PC-9 (cell line): ENCODE data around the gene SYCP2L. TPM values are rescaled to one million over a fixed set of nuclear protein-coding genes. Genes with fewer than 3 reads are reported as not detected.
"Not testable (repeated sequence)": the region's sequence is repeated elsewhere in the genome, so short reads cannot be mapped to it uniquely, and the experiment has no call there.

Experiments
- BruUV-seq: library from RNA; stranded (reverse); fragments of 400-500 nt; replicated peaks from 2 replicates; lab custom pipeline; 2021; lab: Mats Ljungman, UMichigan
- CTCF ChIA-PET: fragments of 300-600 bp; sonication (Branson Sonifier 250); formaldehyde crosslinking; loops from one replicate; lab custom pipeline; 2022; ENCODE audit warnings: antibody characterized with exemption; lab: Charles Lee
- POLR2A ChIA-PET: fragments of 300-600 bp; sonication (Branson Sonifier 250); formaldehyde crosslinking; loops from one replicate; lab custom pipeline; 2022; ENCODE audit warnings: antibody characterized with exemption; ENCODE audit not compliant: unreplicated experiment; lab: Charles Lee
- DNase-seq, 2 experiments: peaks; one replicate each; pipeline versions ENCODE4 v3.0.0 to v3.0.0-alpha.2; 2015 to 2022; ENCODE audit warnings: mixed read lengths in 1 of 2
- H2AFZ ChIP-seq: fragments of 200-600 bp; sonication (generic); 2 replicates; pipeline ENCODE4 v1.8.1; 2017; ENCODE audit warnings: antibody characterized with exemption
- H3F3A ChIP-seq: fragments of 200-600 bp; sonication (generic); 2 replicates; pipeline ENCODE4 v1.8.1; 2017; ENCODE audit warnings: antibody characterized with exemption, mild to moderate bottlenecking, low read depth; ENCODE audit not compliant: insufficient read depth
- H3K27ac ChIP-seq: fragments of 200-600 bp; sonication (generic); 2 replicates; pipeline ENCODE4 v1.6.1; 2016; ENCODE audit warnings: mixed run types
- H3K27me3 ChIP-seq: fragments of 200-600 bp; sonication (generic); 2 replicates; pipeline ENCODE4 v1.6.1; 2016; ENCODE audit warnings: low read depth, mixed run types; ENCODE audit not compliant: insufficient read depth
- H3K36me3 ChIP-seq: fragments of 200-600 bp; sonication (generic); 2 replicates; pipeline ENCODE4 v1.6.1; 2016; ENCODE audit warnings: low read depth, mixed run types
- H3K4me1 ChIP-seq: fragments of 200-600 bp; sonication (generic); replicated peaks from 2 replicates; pipeline ENCODE4 v1.6.1; 2016; ENCODE audit warnings: mixed run types; ENCODE audit not compliant: insufficient read depth
- H3K4me2 ChIP-seq: fragments of 200-600 bp; sonication (generic); 2 replicates; pipeline ENCODE4 v1.6.1; 2017; ENCODE audit warnings: mixed run types
- H3K4me3 ChIP-seq: fragments of 200-600 bp; sonication (generic); 2 replicates; pipeline ENCODE4 v1.6.1; 2016; ENCODE audit warnings: mixed run types
- H3K79me2 ChIP-seq: fragments of 200-600 bp; sonication (generic); 2 replicates; pipeline ENCODE4 v1.6.1; 2017; ENCODE audit warnings: low read depth, mixed run types
- H3K9me2 ChIP-seq: fragments of 200-600 bp; sonication (generic); 2 replicates; pipeline ENCODE4 v1.8.1; 2017; ENCODE audit warnings: mild to moderate bottlenecking; ENCODE audit not compliant: insufficient read depth
- H3K9me3 ChIP-seq: fragments of 200-600 bp; sonication (generic); 2 replicates; pipeline ENCODE4 v1.8.1; 2016; ENCODE audit warnings: low read depth; ENCODE audit not compliant: insufficient read depth
- H4K20me1 ChIP-seq: fragments of 200-600 bp; sonication (generic); 2 replicates; pipeline ENCODE4 v1.8.1; 2017; ENCODE audit not compliant: insufficient read depth
- EZH2 ChIP-seq: fragments of 200-600 bp; sonication (generic); IDR thresholded peaks from 2 replicates; pipeline ENCODE4 v1.8.0; 2017; ENCODE audit warnings: antibody characterized with exemption, low read depth
- intact Hi-C: fragments of 100-400 bp; cut with micrococcal nuclease; formaldehyde crosslinking; loops from one replicate; pipeline ENCODE4 v1.10.0; 2022; ENCODE audit not compliant: unreplicated experiment
- total RNA-seq: library from RNA; stranded (reverse); gene quantifications from 2 replicates; pipeline ENCODE4 v1.2.3, GENCODE V29; 2021
- TF ChIP-seq, protein P1 (sequence below): fragments of 200-600 bp; sonication (generic); conservative IDR thresholded peaks from 2 replicates; pipeline ENCODE4 v1.6.1; 2017; ENCODE audit warnings: mixed run types, antibody characterized with exemption, mild to moderate bottlenecking, moderate library complexity

Gene SYCP2L
- total RNA-seq, 1 experiment from 2014 or later: 12.6 TPM

DNA sequence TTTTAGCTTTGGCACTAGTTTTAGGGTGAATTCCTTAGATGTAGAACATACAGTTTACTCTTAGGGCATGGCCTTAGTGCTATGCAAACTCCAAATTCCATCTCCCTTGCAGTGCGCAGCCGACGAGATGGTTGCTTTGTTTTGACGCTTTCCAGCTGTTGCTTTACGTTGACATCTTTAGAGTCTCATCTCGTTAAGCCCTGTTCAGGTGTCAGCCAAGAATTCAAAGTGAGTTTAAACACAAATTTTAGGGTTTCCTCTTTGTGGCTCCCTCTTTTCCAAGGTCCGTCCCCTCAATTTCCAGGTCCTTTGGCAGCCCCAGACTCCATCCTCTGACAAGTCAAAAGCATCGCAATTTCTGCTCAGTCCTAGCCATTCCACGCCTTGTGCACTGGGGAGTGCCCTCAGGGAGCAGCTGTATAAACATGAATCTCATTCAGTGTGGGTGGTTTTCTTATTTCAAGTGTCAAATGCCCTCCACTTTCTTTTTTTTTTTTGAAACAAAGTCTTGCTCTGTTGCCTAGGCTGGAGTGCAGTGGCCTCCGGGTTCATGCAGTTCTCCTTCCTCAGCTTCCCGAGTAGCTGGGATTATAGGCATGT, 34.4 kb upstream of the SYCP2L start:
- H3K4me2 ChIP-seq: no peak overlapping the region
- H3F3A ChIP-seq: no peaks in the 10 kb centered on the region
- H3K79me2 ChIP-seq: no peaks in the 10 kb centered on the region
- ChIA-PET POLR2A (no interaction called here), CTCF (no interaction called here)
- no peak overlapping the region for H3K4me3 ChIP-seq
- no peak for TF ChIP-seq EZH2
- TF ChIP-seq, protein P1, sequence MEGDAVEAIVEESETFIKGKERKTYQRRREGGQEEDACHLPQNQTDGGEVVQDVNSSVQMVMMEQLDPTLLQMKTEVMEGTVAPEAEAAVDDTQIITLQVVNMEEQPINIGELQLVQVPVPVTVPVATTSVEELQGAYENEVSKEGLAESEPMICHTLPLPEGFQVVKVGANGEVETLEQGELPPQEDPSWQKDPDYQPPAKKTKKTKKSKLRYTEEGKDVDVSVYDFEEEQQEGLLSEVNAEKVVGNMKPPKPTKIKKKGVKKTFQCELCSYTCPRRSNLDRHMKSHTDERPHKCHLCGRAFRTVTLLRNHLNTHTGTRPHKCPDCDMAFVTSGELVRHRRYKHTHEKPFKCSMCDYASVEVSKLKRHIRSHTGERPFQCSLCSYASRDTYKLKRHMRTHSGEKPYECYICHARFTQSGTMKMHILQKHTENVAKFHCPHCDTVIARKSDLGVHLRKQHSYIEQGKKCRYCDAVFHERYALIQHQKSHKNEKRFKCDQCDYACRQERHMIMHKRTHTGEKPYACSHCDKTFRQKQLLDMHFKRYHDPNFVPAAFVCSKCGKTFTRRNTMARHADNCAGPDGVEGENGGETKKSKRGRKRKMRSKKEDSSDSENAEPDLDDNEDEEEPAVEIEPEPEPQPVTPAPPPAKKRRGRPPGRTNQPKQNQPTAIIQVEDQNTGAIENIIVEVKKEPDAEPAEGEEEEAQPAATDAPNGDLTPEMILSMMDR: no peak
- no peaks in the 10 kb centered on the region for H3K36me3 ChIP-seq
- H4K20me1 ChIP-seq: no peaks in the 10 kb centered on the region
- no peak overlapping the region for H2AFZ ChIP-seq
- intact Hi-C loops: no loop called here
- H3K9me3 ChIP-seq: no peaks in the 10 kb centered on the region
- H3K9me2 ChIP-seq: no peaks in the 10 kb centered on the region
- no TSS peak for BruUV-seq
- H3K4me1 ChIP-seq: no peaks in the 10 kb centered on the region
- no peak for DNase-seq
- no peaks in the 10 kb centered on the region for H3K27me3 ChIP-seq
- H3K27ac ChIP-seq: no peak overlapping the region

DNA sequence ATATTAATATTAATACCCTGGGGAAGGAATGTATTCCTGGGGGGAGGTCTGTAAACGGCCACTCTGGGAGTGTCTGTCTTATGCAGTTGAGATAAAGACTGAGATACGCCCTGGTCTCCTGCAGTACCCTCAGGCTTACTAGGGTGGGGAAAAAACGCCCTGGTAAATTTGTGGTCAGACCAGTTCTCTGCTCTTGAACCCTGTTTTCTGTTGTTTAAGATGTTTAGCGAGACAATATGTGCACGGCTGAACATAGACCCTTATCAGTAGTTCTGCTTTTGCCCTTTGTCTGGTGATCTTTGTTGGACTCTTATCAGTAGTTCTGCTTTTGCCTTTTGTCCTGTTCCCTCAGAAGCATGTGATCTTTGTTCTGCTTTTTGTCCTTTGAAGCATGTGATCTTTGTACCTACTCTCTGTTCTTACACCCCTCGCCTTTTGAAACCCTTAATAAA, 33.0 kb upstream of the SYCP2L start:
- intact Hi-C loops, H2AFZ ChIP-seq, H3K4me1 ChIP-seq, H3K9me2 ChIP-seq, H3K4me2 ChIP-seq, H4K20me1 ChIP-seq, H3K27me3 ChIP-seq, CTCF ChIA-PET, BruUV-seq, POLR2A ChIA-PET, H3K27ac ChIP-seq, H3K9me3 ChIP-seq, H3K4me3 ChIP-seq, H3K79me2 ChIP-seq, DNase-seq, H3F3A ChIP-seq, H3K36me3 ChIP-seq: not testable (repeated sequence)

DNA sequence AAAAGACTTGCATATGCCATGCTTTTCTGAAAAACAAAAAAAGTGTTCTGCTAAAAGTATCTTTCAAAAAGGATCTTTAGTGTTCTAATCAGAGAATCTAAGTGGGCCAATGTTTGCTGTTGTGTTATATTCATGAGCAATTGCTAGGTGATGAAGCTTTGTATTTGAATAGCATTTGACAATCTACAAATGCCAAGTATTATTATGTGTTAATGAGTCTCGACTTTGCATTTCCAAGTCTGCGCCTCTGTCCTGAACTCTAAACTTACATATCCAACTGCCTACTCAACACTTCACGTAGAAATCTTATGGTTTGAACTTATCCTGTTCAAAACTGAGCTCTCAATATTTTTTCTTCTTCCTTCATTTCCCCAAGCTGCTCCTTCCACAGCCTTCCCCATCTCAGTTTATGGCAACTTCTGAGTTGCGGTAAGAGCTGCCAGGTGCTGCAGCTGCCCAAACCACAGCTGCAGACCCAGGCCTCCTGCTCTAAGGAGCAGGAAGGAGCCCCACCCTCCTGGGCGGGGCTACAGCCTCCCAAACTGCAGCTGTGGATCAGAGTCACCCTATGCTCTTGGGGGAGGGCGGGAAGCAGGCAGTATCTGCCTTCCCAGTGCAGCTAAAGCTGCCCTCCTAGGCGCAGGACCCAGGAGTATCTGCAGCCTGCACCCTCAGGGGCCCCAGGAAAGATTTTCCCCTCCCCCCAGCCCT, 31.8 kb upstream of the SYCP2L start:
- Histone ChIP-seq H3K79me2 (no peaks in the 10 kb centered on the region), H3K4me3 (no peak overlapping the region), H3K36me3 (no peaks in the 10 kb centered on the region), H3F3A (no peaks in the 10 kb centered on the region), H4K20me1 (no peaks in the 10 kb centered on the region), H2AFZ (no peak overlapping the region), H3K4me1 (no peaks in the 10 kb centered on the region), H3K9me2 (no peaks in the 10 kb centered on the region), H3K4me2 (no peak overlapping the region), H3K27ac (no peak overlapping the region), H3K27me3 (no peaks in the 10 kb centered on the region), H3K9me3 (no peaks in the 10 kb centered on the region)
- BruUV-seq: no TSS peak
- ChIA-PET POLR2A (no interaction called here), CTCF (no interaction called here)
- no peak for DNase-seq
- intact Hi-C loops: no loop called here
- TF ChIP-seq, protein P1: no peak
- TF ChIP-seq EZH2: no peak
